HG03354 (cell line): ENCODE results near the gene PACRG.

ENCODE experiments used
- ATAC-seq: cut with Tn5 transposase; IDR thresholded peaks from one replicate; pipeline ENCODE4 v1.9.1; 2021; ENCODE audit warnings: mild to moderate bottlenecking; ENCODE audit not compliant: unreplicated experiment, poor library complexity, severe bottlenecking

PACRG gene

GRCh38 chr6:163347021-163347446, 619.3 kb downstream of the PACRG start:
- ATAC-seq = no peak

DNA sequence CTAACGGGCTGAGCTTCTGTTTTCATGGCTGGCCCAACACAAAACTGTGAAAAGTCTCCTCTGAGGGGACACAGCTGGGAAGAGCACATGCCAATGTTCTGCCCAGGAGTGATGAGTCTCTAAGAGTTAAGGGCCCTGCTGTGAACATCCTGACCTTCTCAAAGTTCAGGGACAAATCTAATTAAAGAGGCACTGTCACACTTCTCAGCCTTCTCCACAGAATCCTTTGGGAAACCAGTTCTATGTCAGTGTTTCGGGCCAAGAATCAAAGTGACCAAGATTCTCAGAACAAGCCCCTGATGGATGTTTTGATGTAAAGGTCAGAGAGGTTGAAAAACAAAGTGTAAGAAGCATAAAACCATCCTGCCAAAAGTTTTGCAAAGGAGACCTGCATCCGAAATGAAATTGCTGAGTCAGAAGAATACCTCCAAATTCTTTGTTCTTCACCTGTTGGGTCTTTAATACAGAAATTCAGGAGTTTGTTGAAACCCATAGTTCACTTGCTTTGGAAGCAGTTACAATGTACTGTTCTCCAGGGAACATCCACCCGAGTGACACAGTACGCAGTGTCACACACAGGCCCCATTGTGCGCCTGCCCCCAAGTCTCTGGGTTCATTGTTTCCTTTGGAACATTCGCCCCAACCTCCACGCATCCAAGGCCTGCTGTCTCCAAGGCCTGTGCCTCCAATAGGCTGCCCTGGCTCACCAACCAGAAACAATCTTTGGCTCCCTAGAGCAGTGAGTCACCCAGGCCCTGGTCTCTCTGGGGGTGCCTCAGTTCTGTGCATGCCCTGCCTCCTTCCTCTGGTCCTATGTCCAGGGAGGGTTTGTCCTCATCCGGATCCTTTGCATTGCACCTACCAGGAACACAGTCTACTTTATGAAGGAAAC, 621.3 kb downstream of the PACRG start:
- ATAC-seq = no peak

GRCh38 chr6:163349696-163350095, 621.9 kb downstream of the PACRG start:
- ATAC-seq = no peak

DNA sequence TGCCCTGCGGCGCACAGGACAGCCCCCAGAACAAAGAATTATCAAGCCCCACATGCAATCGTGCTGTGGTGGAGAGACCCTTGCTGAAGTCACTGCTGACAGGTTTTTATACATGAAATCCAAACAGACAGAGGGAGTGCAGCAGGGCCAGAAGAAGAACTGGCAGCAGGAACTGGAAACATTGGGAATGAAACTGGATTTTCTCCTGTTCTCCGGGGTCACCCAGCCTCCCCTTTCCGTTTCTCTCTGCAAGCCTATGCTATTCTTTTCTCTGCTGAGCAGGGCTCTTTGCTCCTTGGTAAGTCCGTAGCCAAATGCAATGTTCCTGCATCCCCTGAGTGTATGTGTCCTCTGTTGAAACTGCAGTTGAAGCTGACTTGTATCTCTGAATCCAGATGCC, 623.2 kb downstream of the PACRG start:
- no peak for ATAC-seq

- no peak for ATAC-seq
Observed at GRCh38 chr6:163352011-163352685, 624.4 kb downstream of the PACRG start.

DNA sequence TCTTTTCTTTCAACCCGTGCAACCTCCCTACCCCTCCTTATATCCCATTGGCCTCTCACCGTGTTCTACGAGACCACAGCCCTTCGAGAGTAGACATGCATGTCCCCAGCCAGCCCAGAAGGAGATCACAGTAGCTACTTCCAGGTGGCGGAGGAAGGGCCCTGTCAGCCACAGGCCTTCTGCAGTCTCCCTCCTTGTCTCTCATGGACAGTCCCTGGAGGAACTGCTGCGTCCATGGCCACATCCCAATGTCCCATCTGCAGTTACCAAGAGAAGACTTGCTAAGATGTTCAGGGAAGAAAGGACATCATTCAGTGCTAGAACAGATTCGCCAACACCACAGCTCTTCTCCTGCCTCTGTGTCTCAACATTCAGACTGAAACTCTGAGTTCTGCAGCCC, 625.2 kb downstream of the PACRG start:
- ATAC-seq = no peak

- ATAC-seq = no peak
Observed at GRCh38 chr6:163354085-163354484, 626.3 kb downstream of the PACRG start.

DNA sequence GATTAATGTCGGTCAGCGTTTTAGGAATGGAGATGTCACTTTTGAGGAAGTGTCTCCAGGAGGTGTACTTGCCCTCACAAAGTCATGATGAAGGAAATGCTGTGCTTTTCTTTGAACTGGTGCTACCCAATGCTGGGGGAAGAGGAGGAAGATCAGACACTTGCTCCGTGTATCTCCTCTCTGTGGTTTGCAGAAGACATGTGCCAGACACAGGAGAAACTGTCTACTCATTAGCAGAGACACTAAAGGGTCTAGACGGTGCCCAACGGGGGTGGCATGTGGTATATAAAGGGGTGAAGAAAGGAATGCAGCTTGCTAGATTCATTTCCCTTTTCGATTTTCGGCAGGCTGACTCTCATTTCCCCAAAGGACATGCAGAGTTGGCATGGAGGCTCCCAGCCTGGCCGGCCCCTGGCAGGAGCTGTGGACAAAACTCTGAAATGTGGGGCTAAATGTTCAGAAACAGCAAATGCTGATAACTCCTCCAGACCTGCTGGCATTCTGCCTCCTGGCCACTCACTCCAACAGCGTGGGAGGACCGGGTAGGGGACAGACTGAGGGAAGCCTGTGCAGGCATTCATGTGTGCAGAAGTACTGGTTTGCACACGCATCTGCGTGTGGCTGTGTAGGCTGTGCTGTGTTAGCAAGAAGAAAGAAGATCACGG, 627.1 kb downstream of the PACRG start:
- peak; percentile 47 for ATAC-seq

- peak; percentile 39 for ATAC-seq
Observed at GRCh38 chr6:163355426-163355991, 627.7 kb downstream of the PACRG start.

- no peak for ATAC-seq
Observed at GRCh38 chr6:163356324-163356723, 628.5 kb downstream of the PACRG start.

- no peak for ATAC-seq
Observed at GRCh38 chr6:163356743-163357142, 629.0 kb downstream of the PACRG start.

DNA sequence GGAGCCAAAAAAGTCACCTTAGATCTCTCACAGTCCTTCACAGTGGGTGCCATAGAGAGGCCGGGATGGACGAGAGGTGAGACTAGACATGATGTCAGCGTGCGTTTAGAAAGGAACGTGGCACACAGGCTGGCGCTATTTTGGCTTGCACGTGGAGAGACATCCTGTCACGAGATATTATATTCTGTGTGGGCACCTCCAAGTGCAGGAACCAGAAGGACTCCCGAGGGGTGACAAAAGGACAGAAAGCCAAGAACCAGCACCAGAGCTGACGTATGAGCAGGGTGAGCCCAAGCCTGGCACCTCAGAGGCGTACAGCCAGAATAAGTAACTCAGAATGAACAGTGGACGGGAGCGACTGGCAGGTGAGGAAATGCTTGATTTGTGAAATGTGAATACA, 636.9 kb downstream of the PACRG start:
- ATAC-seq = no peak
